G401.6 (cell line): Measurements from ENCODE around the gene DCDC2C.

Source experiments
- FAIRE-seq: peaks from 2 replicates; lab custom pipeline; 2012; peaks lifted over from hg19 to GRCh38; lab: Jason Lieb, UNC

DCDC2C gene

GRCh38 chr2:3674066-3674845, 29.1 kb upstream of the DCDC2C start:
- no peak for FAIRE-seq

GRCh38 chr2:3675687-3676086, 27.7 kb upstream of the DCDC2C start:
- no peak for FAIRE-seq

GRCh38 chr2:3677436-3677835, 25.9 kb upstream of the DCDC2C start:
- no peak for FAIRE-seq

DNA sequence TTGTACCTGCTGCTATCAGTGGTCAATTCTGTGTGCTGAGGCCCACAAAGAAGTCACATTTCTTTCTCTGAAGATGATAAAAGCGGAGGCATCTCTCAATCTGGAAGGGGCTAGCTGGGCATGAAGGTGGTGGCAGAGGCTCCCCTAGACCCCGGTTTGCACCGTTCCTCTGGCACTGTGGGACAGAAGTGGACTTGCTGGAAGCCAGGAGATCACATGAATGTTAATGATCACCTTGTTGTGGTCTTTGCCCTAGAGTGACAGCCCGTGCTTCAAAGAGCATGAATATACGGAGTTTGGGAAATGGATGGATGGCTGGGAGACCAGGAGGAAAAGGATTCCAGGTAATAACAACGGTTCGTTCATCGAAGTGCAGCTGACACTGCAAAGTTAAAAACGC, 25.2 kb upstream of the DCDC2C start:
- no peak for FAIRE-seq

DNA sequence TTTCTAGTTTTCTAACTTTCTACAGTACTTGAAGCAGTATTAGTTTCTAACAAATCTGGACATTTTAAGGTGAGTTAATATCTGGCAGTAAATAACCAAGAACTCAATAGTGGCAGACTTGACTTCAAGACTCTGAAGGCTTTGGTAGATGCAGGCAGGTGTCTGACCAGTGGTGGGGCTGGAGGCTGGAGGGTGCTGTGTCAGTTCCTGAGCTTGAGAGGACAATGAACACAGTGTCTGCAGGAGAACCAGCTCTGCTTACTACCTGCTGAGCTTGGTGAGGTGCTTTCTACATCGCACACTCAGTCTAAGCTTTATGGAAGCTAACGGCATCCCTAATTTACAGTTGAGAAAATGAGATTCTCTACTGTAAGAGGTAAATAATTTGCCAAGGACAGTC, 24.2 kb upstream of the DCDC2C start:
- FAIRE-seq: no peak

- FAIRE-seq: no peak
Observed at GRCh38 chr2:3679616-3680393, 23.6 kb upstream of the DCDC2C start.

DNA sequence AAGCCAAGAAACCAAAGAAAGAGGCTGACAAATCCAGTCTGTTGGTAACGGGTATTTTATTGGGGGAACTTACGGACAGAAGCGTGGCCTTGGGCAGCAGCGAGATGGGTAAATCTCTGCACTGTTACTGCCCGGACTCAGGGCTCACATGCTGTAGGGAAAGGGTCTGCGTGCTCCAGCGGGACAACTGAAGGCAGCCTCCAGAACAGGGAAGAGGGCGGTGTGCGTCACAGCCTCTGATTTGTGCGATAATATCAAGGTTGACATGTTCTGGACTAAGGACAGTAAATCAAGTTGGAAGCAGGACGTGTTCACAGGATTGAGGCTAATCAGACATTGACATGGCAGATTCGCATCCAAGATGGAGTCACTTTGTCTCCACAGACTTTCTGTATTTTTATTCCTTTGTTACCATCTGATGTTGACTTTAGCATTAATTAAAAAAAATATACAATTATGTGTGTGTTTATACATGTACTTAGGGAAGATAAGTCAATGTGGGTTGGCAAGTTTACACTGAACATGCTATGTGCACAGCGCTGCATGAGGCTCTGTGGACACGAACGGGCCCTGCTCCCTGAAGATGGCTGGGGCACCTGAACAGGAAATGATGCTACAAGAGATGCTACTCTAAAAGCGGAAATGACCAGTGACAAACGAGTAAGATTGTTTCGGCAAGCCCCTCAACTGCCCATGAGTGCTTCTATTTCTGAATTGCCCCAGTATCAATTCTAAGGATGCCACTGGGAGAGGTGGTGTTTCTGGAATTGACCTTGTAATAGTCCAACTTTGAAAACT, 22.6 kb upstream of the DCDC2C start:
- FAIRE-seq: no peak

GRCh38 chr2:3681625-3682024, 21.8 kb upstream of the DCDC2C start:
- FAIRE-seq: no peak

GRCh38 chr2:3682811-3683210, 20.6 kb upstream of the DCDC2C start:
- no peak for FAIRE-seq

DNA sequence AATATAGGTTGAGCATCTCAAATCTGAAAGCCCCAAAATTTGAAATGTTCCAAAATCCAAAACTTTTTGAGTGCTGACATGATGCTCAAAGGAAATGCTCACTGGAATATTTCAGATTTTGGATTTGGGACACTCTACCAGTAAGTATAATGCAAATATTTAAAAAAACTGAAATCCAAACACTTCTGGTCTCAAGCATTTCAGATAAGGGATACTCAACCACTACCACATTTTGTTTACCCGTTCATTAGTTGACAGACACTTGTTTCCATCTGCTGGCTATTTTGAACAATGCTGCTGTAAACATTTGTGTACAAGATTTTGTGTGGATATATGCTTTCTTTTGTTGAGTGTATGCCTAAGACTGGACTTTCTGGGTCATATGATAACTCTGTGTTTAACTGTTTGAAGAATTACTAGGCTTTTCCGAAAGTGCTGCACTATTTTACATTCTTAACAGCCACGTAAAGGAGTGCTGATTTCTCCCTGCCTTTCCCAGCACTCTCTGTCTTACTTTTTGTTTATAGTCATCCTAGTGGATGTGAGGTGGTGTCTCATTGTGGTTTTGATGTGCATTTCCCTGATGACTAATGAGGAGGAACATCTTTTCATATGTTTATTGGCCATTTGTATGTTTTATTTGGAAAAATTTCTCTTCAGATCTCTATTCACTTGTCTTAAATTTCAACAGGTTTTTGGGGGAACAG, 19.5 kb upstream of the DCDC2C start:
- FAIRE-seq: no peak

DNA sequence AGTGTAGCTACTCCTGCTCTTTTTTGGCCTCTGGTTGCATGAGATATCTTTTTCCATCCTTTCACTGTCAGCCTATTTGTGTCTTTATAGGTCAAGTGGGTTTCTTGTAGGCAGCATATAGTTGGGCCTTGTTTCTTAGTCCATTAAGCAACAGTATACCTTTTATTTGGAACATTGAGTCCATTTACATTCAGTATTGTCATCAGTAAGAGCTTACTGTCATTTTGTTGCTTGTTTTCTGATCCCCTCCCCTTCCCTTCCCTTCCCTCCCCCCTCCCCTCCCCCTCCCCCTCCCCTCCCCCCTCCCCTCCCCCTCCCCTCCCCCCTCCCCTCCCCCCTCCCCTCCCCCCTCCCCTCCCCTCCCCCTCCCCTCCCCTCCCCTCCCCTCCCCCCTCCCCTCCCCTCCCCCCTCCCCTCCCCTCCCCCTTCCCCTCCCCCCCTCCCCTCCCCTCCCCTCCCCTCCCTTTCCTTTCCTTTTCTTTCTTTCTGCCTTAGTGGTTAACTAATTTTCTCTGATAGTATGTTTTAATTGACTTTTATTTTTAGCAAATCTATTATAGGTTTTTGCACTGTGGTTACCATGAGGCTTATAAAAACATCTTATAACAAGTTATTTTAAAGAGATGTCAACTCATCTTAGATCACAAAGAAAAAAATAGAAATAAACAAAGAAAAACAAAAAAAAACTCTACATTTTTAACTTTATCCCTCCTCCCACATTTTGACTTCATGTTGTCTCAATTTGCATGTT, 13.2 kb upstream of the DCDC2C start:
- no peak for FAIRE-seq

- FAIRE-seq: no peak
Observed at GRCh38 chr2:3692375-3692774, 11.0 kb upstream of the DCDC2C start.

GRCh38 chr2:3696545-3696944, 6.8 kb upstream of the DCDC2C start:
- no peak for FAIRE-seq

DNA sequence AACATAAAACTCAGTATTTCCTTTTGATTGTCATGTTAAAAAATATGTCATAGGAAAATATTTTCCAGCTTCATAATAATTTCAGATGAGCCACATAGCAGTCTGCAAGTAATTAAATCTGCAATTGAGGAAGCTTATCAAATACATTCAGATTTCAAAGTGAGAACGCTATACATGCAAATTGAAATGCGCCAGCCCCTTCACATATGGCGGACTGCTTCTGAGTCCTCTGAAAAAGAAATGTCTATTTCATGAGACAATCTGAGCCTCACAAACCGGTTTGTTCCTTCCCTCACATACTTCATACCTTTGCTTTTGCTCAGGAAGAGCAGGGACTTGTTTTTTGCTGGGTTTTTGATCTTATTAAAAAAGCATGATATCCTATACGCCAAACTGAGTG, 2.3 kb upstream of the DCDC2C start:
- no peak for FAIRE-seq

DNA sequence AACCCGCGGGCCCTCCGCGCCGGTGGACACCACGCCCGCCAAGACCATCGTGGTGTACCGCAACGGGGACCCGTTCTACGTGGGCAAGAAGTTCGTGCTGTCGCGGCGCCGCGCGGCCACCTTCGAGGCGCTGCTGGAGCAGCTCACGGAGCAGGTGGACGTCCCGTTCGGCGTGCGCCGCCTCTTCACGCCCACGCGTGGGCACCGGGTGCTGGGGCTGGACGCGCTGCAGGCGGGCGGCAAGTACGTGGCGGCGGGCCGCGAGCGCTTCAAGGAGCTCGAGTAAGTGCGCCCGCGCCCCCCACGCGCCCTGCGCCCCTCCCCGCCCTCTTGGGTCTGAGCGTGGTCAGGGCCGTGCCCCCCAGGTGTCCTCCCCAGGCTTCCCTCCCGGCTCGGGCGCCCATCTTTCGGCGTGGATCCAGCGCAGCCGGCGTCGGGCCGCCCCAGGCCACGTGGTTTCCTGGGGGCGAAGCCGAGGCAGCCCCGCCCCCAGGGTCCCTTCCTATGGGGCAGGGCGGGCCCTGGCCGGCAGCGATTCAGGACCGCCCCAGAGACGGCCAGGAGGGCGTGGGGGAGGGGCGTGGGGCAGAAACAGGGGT, 481 bp downstream of the DCDC2C start:
- FAIRE-seq: no peak

DNA sequence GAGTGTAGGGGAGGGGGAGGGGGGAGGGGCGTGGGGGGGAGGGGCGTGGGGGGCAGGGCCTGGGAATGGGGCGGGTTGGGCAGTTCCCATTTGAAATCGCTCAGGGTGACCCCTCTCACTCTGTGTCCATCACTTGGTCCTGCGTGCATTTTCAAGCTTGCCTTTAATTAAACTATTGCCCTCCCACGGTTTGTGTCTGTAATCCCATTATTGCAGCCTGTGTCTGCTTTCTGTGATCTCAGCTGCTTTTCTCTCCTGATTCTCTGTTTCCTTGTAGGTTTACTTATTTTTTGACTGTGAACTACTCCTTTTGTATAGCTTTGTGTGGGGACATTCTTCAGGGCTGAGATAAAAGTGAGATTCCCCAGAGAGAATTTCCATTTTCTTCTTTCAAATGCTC, 1.3 kb downstream of the DCDC2C start:
- FAIRE-seq: no peak

DNA sequence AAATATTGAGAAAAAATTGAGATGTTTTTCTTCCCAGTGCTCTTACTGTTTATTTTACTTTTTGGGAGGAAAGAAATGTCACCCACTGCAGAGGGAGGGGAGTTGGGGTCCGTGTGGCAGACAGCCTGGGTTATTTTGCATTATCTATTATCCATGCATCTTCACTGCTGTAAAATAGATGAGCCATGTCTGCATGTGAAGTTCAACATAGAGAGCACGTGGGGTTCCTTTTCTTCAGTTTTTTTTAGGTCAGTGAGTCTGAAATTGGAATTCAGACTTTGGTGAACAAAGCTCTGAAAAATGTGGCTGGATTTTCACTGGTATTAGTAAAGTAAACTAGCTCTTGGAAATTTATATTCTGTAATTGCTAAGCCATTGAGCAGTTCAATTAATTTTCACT, 2.4 kb downstream of the DCDC2C start:
- no peak for FAIRE-seq

DNA sequence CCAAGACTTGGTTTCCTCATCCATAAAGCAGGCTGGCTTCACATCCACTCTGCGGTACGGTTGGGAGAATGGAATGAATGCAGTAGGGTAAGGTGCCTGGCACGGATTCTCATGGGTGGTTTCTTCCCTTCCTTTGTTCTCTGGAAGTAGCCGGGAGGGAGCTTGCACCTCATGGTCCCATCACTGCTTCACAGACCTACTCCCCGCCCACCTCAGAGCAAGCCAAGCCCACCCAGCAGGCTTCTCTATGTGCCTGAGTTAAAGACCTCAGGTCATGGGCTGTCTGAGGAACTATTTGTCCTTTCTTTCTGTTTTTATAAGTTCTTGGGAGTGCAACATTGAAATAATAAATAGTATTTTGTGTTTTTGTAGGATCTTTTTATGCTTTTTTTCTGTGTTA, 3.5 kb downstream of the DCDC2C start:
- FAIRE-seq: no peak

DNA sequence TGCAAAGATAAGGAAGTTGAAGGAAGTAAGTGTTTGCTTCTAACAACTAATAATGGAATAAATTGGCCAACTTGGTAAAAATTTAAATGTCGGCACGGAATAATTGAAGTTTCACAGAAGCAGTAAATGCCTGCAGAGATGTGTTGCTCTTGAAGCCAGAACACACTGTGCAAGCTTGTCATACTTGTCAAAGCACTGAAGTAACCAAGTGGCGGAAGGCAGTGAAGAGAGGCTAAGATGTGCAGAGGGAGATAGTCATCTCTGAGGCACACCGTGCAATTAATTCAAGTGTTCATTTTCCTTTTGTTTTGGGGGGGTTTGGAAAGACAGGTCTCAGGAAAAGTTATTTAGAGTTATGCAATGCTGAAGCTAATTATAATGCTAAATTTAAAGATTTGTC, 5.2 kb downstream of the DCDC2C start:
- no peak for FAIRE-seq

GRCh38 chr2:3709225-3709624, 5.8 kb downstream of the DCDC2C start:
- no peak for FAIRE-seq

GRCh38 chr2:3712424-3712823, 9.0 kb downstream of the DCDC2C start:
- no peak for FAIRE-seq
